Motor neuron (in vitro differentiated cells): ENCODE measurements around the gene RXRA. TPM values are rescaled to one million over a fixed set of nuclear protein-coding genes. Genes with fewer than 3 reads are reported as not detected.
A peak's percentile ranks its signal among the peaks of the same experiment; 100 is the strongest.

Experiments used
- ATAC-seq, 8 experiments: fragments of 200-7000 bp; cut with Tn5 transposase; replicated peaks in 6 of 8; 2 replicates each; pipeline ENCODE4 v1.8.0; 2021; ENCODE audit warnings: mild to moderate bottlenecking in 8 of 8, moderate library complexity in 8 of 8
- H3K27ac ChIP-seq, 2 donors: fragments of 250-450 bp; sonication (Bioruptor Pico); 2 replicates each; pipeline ENCODE4 v1.9.0; 2021; ENCODE audit warnings: antibody characterized with exemption in 2 of 2, mild to moderate bottlenecking in 2 of 2, moderate library complexity in 1 of 2
- H3K4me1 ChIP-seq, 2 donors: fragments of 250-450 bp; sonication (Bioruptor Pico); replicated peaks in 1 of 2; 2 replicates each; pipeline ENCODE4 v1.6.1; 2021; ENCODE audit warnings: antibody characterized with exemption in 2 of 2, mild to moderate bottlenecking in 2 of 2, moderate library complexity in 1 of 2
- H3K4me3 ChIP-seq, 5 donors: fragments of 250-450 bp; sonication (Bioruptor Pico); 2 replicates each; pipeline ENCODE4 v1.9.0; 2021; ENCODE audit warnings: antibody characterized with exemption in 5 of 5, mild to moderate bottlenecking in 5 of 5, moderate library complexity in 4 of 5
- WGBS, 10 experiments: fragments of 450-650 bp; shearing (Covaris generic); methylation state at CpG; one replicate each; pipeline ENCODE4 v1.0.0; 2022; 5-methylcytosine and 5-hydroxymethylcytosine counted together
- in situ Hi-C, 9 experiments: fragments of 400-800 bp; cut with MboI; loops; one replicate each; pipeline ENCODE4 v1.15.0; 2021; ENCODE audit warnings: low sequenced_read_pairs in 9 of 9, low pct_unique_long_range_greater_than_20kb in 2 of 9; ENCODE audit not compliant: unreplicated experiment in 9 of 9
- total RNA-seq, 8 experiments: library from RNA; unstranded; fragments of 300-600 nt; gene quantifications; 2 replicates each; pipeline versions ENCODE4 v1.2.3 to v1.2.4, GENCODE V29; 2022

The RXRA gene
- total RNA-seq, 8 experiments from 2014 or later = 10.2 to 20.7 (median 13.3) TPM

DNA sequence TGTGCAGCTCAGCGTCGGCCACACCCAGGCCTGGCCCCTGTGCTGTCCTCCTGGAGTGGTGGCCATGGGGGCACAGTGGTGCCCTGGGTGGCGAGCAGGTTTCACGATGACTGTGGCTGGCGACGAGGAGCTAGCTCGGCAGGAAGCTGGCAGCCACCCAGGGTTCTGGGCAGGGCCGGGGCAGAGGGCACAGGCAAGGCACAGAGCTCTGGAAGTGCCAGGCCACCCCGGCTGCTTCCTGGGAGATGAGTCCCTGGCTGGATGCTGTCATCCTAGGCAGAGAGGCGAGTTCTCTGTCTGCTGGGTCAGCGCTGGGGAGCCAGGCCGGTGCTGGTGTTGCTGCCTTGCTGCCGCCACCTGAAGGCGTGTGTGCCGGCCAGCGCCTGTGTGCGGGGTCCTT is 51.7 kb downstream of the RXRA start:
- no peak for ATAC-seq
- WGBS, 10 experiments = 95 to 100% methylated on average over 1 to 4 of the region's 17 CpGs; no CpG with 5 or more reads in 8 of the 10 experiments
- Histone ChIP-seq H3K4me3 (no peak overlapping the region), H3K27ac (no peak overlapping the region), H3K4me1 (peaks cover 51 to 62% of the 10 kb centered on the region in 2 donors)
- in situ Hi-C loops = no loop called here

DNA sequence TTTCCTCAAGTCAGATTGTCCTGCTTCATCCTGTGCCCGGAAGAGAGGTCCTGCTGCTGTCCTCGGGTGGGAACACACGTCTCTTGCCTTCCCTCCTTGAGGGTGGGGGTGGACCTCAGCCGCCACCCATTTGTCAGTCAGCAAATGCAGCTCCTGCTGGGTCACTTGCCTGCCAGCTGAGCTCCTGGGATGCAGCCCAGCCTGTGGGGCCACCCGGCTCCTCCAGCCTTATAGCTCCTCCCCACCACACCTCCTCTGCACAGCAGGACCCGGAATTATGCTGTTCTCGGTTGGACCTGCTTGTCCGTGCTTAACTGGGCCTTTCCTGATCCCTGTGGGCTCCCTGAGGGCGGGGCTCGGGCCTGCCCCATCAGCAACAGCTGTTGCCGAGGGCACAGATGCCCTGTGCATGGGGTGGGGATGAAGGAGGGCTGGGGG is 52.7 kb downstream of the RXRA start:
- WGBS, 10 experiments = 0 to 80% methylated on average over 1 of the region's 11 CpGs; no CpG with 5 or more reads in 8 of the 10 experiments
- H3K4me1 ChIP-seq = peaks cover 51 to 62% of the 10 kb centered on the region in 2 donors
- H3K27ac ChIP-seq = peak overlapping the region; percentile 27 to 61
- H3K4me3 ChIP-seq = no peak overlapping the region
- in situ Hi-C loops = no loop called here
- ATAC-seq = peak; percentile 47 to 78 (median 70)

DNA sequence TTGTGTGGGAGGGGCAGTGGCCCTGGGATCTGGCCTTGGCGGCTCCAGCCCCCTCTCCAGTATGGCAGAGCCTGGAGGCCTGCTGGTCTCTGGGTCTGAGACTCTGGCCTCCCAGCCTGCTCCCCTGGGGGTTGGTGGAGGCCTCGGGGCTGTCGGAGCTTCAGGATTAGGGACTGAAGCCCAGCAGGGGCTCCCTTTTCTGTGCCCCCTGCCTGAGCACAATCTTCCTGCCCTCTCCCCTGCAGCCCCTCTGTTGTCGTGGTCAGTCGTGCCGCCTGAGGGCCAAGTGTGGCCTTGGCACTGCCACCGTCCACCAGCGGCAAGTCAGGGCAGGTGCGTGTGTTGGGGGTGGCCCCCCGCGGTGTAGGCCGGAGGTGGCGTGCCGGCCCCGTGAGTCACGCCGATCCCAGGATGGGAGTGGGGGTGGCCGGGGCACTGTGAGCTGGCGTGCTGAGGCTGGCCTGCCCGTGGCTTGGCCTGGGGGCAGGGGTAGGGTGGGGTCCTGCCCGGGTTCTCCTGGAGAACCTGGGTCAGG is 53.6 kb downstream of the RXRA start:
- H3K27ac ChIP-seq = no peak overlapping the region
- no peak for ATAC-seq
- H3K4me1 ChIP-seq = peaks cover 51 to 60% of the 10 kb centered on the region in 2 donors
- no peak overlapping the region for H3K4me3 ChIP-seq
- whole genome bisulfite sequencing, 10 experiments = no CpG with 5 or more reads among the region's 21 CpGs
- in situ Hi-C loops = no loop called here

DNA sequence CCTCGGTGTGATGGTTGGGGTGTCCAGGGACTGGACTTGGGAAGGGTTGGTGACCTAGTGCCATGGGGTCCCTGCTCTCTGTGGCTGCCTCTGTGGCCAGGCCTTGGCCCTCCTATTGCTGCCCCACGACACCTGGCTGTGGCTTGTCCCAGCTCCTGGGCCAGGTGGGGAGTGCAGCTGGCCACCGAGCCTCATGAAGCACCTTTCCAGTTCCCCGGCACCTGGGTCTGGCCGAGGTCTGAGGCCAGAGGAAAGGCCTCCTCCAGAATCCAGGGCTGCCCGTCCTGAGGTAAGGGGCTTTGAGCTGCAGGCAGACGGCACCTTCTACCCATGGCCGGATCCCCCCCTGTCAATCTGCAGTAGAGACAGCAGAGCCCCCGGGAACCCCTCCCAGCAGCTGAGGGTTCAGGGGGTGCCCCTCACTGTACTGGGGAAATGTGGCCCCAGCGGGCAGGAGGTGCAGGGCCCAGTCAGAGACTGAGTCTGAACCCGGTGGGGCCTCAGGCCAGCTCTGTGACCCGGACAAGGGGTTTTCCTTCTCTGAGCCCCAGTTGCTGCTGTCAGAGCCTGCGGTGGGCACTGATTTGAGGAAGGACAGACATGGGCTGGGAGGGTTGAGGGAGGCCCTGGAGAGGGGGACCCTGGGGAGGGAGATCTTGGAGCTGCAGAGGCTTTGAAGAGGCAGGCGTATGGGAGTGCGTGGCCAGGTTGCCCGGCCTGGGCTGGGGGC is 54.5 kb downstream of the RXRA start:
- no peak overlapping the region for H3K4me3 ChIP-seq
- ATAC-seq = no peak
- H3K27ac ChIP-seq = no peak overlapping the region
- peaks cover 45 to 56% of the 10 kb centered on the region in 2 donors for H3K4me1 ChIP-seq
- WGBS, 10 experiments = 86% methylated on average over 6 of the region's 16 CpGs; no CpG with 5 or more reads in 9 of the 10 experiments
- in situ Hi-C loops = no loop called here

DNA sequence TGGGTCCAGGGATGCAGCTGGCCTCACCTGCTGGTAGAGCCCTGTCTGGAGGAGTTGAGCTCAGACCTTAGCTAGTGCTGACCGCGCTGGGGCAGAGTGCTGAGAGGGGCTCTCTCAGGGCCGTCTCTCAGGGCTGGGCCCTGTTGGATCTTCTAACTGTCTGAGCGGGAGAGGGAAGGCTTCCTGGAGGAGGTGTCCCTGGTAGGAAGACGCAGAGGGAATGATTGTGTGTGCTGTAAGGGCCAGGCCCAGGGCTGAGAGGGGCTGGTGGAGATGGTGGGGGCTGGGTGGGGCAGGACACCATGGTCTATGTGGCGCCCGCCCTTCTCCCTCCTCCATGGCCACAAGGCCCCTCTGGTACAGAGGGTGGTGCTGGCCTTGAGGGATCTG is 55.0 kb downstream of the RXRA start:
- no CpG with 5 or more reads among the region's 7 CpGs for WGBS, 10 experiments
- Histone ChIP-seq H3K4me1 (peaks cover 39 to 50% of the 10 kb centered on the region in 2 donors), H3K4me3 (no peak overlapping the region), H3K27ac (no peak overlapping the region)
- ATAC-seq = no peak
- in situ Hi-C loops = no loop called here

DNA sequence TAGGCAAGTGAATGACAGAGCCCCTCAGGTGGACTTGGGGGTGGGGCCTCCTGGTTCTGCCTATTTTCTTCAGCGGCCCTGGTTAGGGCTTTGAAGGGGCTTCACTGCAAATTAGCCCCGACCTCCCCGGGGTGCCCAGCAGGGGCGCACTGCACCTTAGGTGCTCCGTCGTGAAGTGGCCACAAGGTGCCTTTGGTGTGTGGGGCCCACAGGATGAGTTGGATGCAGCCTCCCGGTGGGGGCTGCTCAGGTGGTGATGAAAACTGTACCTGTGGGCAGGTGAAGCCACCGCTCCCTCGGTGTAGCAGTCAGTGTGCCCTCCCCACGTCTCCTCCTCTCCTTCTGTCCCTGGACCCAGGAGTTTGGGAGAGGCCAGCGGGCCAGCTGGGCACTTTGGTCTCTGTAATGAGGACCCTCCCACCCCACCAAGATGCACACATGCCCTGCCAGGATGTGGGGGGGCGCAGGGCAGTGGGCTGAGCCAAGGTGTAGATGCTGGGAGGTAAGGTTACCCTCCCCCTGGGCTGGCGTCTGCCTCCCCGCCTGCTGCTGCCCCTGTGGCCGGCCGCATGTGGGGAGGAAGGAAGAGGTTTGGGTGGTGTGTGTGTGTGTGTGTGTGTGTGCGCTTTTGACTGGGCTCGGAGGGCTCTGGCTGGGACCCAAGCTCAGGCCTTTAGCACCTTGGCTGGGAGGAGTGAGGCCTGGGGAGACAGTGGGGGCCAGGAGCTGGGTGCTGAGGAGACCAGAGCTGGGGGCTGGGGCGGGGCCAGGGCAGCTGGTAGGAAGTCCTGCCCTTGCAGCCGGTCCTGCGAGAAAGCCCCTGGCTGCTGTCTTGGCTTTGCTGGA is 55.6 kb downstream of the RXRA start:
- no peak for ATAC-seq
- H3K4me3 ChIP-seq = no peak overlapping the region
- H3K27ac ChIP-seq = peak overlapping the region in 1 of 2 donors; percentile 53
- in situ Hi-C loops = no loop called here
- H3K4me1 ChIP-seq = peaks cover 33 to 44% of the 10 kb centered on the region in 2 donors
- 80 to 81% methylated on average over 2 to 6 of the region's 21 CpGs; no CpG with 5 or more reads in 8 of the 10 experiments for WGBS, 10 experiments

DNA sequence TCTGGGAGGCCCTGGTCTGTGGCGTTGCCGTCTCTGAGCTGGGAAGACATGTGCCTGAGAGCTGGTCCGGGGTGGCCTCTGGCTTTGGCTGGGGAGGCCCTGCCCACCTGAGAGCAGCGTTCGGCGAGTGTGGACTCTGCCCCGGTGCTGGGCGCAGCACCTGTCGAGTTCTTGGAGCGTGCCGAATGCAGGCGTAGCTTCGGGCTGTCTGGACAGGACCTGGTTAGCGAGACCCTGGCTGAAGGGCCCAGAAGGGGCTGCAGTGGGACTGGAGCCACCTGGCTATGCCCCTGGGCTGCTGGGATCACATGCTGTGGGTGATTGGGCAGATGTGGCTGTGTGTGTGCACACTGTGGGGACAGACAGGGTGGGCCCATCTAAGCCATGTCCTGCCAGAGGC is 56.5 kb downstream of the RXRA start:
- ATAC-seq = no peak
- WGBS, 10 experiments = 80 to 100% methylated on average over 1 to 2 of the region's 14 CpGs; no CpG with 5 or more reads in 8 of the 10 experiments
- Histone ChIP-seq H3K4me3 (no peak overlapping the region), H3K27ac (no peak overlapping the region), H3K4me1 (peaks cover 25 to 40% of the 10 kb centered on the region in 2 donors)
- in situ Hi-C loops = no loop called here

DNA sequence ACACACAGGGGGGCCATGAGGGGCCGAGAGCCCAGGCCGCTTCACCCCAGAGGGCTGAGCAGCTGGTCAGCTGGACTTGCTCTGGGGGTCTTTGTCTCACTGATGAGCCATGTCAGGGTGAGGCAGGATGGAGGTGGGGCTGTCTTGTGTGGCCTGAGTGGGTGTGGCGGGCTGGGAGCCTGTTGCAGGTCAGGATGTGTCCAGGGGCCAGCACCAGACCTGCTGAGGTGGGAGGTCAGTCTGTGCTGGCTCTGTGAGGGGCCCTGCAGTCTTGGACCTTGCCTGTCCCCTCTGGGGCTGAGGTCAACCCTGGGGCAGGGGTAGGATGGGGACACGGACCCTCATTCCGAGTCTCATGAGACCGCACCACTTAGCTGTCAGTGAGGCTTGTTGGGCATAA is 56.9 kb downstream of the RXRA start:
- peaks cover 26 to 40% of the 10 kb centered on the region in 2 donors for H3K4me1 ChIP-seq
- ATAC-seq = no peak
- no peak overlapping the region for H3K27ac ChIP-seq
- in situ Hi-C loops = no loop called here
- 60 to 100% methylated on average over 1 of the region's 6 CpGs; no CpG with 5 or more reads in 8 of the 10 experiments for WGBS, 10 experiments
- H3K4me3 ChIP-seq = no peak overlapping the region

DNA sequence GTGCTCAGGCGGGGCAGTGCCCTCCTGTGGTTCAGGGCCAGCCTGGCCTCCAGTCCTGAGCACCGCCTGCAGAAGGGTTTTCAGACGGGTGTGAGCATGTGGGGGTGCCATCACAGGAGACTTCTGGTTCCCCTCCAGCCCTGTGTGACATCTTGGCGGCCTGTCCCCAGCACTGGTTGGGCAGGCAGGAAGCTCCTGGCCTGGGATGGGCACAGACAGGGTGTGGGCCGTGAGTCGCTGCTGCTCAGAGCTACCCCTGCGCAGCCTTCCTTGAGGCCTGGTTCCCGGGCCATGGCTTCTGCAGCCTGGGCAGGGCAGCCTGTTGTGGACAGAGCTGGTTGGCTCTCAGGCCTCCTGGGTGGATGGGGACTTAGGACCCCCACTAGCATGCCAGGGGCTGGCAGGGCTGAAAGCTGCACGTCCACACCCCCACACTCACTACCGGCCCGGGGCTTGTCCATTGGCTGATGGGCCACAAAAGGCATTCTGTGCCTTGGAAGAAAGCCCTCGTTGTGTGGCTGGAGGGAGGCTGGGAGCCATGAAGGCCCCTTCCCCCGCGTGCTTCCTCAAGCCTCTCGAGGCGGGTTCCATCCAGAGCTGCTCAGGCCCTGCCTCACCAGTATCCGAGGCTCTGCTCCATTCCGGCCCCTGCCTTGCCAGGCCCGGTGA is 58.7 kb downstream of the RXRA start:
- H3K4me1 ChIP-seq = peaks cover 22 to 41% of the 10 kb centered on the region in 2 donors

DNA sequence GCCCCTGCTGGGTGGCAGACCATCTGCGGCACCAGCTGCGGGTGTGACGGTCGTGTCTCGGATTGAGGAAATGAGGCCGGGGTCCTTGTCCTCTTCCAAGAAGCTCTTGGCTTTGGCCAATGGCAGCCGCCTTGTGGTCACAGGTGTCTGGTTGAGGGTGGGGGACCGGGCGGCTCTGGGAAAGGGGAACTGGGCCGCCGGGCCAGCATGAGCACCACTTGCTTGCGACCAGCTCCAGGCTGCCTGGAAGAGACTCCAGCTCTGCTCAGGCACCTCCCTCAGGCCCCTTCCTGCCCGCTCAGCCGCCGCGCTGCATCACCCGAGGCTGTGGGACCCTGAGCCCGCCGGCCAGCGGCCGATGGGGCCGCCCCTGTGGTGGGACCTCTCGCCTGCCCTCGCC is 59.7 kb downstream of the RXRA start:
- in situ Hi-C loops = no loop called here
- Histone ChIP-seq H3K4me1 (peaks cover 20 to 40% of the 10 kb centered on the region in 2 donors), H3K27ac (peak overlapping the region in 1 of 2 donors; percentile 30), H3K4me3 (no peak overlapping the region)
- no peak for ATAC-seq
- WGBS, 10 experiments = no CpG with 5 or more reads among the region's 24 CpGs

More for the DNA sequence above, 58.7 kb downstream of the RXRA start:
- Histone ChIP-seq H3K4me3 (no peak overlapping the region), H3K27ac (no peak overlapping the region)
- WGBS, 10 experiments = 40 to 100% (median 89%) methylated on average over 2 to 7 of the region's 19 CpGs; no CpG with 5 or more reads in 6 of the 10 experiments
- in situ Hi-C loops = no loop called here
- peak in 7 of 8 experiments; percentile 12 to 57 (median 27) for ATAC-seq

DNA sequence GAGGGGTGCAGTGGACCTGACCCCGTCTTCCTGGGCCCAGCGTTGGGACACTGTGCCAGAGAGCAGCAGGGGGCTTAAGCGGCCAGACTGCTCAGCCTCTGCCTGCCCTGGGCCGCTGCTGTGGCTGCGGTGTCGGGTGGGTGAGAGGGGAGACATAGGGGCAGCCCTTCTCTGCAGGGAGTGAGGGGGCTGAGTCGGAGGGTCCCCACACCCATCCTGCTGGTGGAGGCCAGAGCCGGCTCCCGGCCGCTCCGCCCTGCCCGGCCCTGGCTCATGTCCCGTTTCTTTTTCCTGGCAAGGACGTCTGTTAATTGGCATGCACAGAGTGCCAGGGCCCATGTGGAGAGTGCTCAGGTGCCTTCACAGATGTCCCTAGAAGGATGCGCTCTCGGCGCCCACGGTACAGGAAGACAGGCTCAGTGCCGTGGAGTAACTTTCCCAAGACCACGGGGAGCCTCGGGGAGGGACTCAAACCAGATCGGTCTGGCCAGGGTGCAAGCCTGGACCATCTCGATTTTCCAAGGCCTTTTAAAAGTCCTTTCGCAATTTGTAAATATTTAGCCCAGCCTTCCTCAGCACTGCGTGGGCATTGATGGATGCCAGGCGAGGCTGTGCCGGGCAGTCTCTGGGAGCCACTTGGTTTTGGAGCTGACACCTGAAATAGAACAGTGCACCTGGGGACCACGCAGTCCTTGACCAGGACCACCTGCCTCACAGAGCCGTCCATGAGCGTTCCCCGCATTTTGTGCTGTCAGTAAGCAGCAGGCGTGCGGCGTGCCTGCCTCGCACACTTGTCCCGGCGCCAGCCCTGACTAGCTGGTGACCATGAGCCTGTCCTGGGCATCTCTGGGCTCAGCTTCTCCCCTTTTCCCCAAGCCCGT is 60.9 kb downstream of the RXRA start:
- H3K4me1 ChIP-seq = peaks cover 19 to 37% of the 10 kb centered on the region in 2 donors
- 20 to 89% (median 80%) methylated on average over 2 to 11 of the region's 38 CpGs; no CpG with 5 or more reads in 3 of the 10 experiments for WGBS, 10 experiments
- peak in 1 of 8 experiments; percentile 32 for ATAC-seq
- no peak overlapping the region for H3K27ac ChIP-seq
- in situ Hi-C loops = no loop called here
- H3K4me3 ChIP-seq = no peak overlapping the region

DNA sequence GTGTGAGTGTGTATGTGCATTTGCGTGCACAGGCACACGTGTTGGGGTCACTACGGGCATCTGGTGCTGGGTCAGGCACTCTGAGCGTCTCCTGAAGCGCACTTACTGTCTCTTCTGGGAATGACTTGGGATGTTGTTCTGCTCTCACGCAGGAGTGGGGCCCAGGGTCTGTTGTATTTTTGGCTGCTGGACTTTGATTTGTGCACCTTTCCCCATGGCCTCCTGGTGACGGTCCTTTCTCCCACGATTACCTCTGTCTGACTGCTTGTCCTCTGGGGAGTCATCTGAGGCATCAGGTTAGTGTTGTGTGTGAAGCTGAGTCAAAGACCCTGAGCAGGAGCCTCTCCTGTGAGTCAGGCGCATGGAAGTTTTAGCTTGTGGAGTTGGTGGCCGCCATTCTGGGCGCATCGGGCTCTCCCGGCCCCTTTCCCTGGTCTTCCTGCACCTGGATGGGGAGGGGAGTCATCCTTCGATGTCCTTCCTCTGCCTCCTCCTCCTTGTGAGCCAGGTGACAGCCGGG is 62.1 kb downstream of the RXRA start:
- no peak overlapping the region for H3K27ac ChIP-seq
- peaks cover 17 to 33% of the 10 kb centered on the region in 2 donors for H3K4me1 ChIP-seq
- WGBS, 10 experiments = 69 to 100% (median 100%) methylated on average over 1 to 5 of the region's 15 CpGs; no CpG with 5 or more reads in 6 of the 10 experiments
- in situ Hi-C loops = no loop called here
- ATAC-seq = peak in 1 of 8 experiments; percentile 39
- no peak overlapping the region for H3K4me3 ChIP-seq
